ES-I3 (cell line): ENCODE data around the gene MPP7.

Experiments
- H3K36me3 ChIP-seq: 2 replicates; pipeline ENCODE4 v1.6.1; 2013; ENCODE audit warnings: mild to moderate bottlenecking, low read length, control low read depth, moderate library complexity; ENCODE audit not compliant: insufficient read depth
- H3K4me1 ChIP-seq: 2 replicates; pipeline ENCODE4 v1.6.1; 2013; ENCODE audit warnings: mild to moderate bottlenecking, control low read depth, low read length; ENCODE audit not compliant: insufficient read depth
- H3K9ac ChIP-seq: 2 replicates; pipeline ENCODE4 v1.6.1; 2013; ENCODE audit warnings: low read depth, mild to moderate bottlenecking, low read length, moderate library complexity
- H3K9me3 ChIP-seq: 2 replicates; pipeline ENCODE4 v1.6.1; 2013; ENCODE audit warnings: mild to moderate bottlenecking, low read length, moderate library complexity; ENCODE audit not compliant: control insufficient read depth, insufficient read depth

The MPP7 gene

DNA sequence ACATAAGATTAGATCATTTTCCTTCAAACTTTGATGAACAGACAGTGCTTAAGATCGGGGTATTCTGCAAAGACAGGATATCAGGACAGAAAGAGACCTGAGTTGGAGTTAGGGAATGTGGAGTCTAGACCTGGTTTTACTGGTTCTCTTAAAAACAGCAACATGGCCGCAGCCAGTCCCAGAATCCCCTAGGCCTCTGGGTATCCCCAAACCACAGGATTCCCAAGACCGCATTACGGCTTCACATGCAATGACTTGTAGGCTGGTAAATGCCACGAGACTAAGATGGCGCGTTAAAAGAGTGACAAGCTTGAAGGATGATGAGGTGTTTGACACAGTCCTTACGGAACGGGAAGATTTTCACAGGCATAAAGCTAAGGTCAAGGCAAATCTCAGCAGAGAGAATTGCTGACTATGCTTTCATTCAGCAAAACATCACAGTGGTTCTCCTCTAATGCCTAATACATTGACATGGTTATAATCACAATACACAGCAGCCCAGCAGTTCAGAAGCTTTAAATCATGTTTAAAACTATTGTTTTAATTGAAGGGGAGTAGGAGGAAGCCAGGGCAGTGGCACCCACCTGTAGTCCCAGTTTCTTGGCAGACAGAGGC, 32.9 kb downstream of the MPP7 start:
- Histone ChIP-seq H3K9ac (no peak overlapping the region), H3K9me3 (no peaks in the 10 kb centered on the region), H3K36me3 (no peaks in the 10 kb centered on the region), H3K4me1 (no peaks in the 10 kb centered on the region)

DNA sequence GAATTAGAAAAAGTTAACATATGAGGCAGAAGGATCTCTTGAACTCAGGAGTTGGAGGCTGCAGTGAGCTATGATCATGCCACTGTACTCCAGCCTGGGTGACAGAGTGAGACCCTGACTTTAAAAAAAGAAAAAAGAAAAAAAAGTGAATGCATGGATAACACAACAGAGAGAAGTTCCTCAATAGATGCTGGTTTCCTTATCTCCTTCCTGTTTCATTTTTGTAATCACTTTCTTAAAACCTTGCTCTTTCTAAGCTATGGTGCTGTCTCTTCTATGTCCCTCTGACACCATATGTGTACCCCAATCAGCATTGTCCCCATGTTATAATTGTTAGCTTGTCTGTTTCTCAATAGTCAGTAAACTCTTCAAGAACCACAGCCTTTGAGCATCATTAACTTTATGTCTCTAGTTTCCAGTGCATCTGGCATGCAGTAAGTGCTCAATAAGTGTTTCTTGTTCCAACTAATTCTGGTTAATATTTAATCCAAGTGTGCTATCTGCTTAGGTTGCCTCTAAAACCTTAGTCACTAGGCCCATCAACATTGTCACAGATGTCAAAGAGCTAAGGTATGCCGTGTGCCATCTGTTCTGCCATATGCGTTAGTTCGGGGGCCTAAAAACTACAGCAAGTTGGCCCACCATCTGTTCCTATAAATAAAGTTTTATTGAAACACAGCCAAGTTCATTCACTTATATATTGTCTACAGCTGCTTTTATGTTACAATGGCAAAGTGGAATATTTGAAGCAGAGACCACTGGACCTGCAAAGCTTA, 36.2 kb downstream of the MPP7 start:
- H3K9me3 ChIP-seq = no peaks in the 10 kb centered on the region
- no peaks in the 10 kb centered on the region; the same call in 1 of the 2 replicates for H3K4me1 ChIP-seq
- H3K9ac ChIP-seq = no peak overlapping the region
- no peaks in the 10 kb centered on the region for H3K36me3 ChIP-seq

DNA sequence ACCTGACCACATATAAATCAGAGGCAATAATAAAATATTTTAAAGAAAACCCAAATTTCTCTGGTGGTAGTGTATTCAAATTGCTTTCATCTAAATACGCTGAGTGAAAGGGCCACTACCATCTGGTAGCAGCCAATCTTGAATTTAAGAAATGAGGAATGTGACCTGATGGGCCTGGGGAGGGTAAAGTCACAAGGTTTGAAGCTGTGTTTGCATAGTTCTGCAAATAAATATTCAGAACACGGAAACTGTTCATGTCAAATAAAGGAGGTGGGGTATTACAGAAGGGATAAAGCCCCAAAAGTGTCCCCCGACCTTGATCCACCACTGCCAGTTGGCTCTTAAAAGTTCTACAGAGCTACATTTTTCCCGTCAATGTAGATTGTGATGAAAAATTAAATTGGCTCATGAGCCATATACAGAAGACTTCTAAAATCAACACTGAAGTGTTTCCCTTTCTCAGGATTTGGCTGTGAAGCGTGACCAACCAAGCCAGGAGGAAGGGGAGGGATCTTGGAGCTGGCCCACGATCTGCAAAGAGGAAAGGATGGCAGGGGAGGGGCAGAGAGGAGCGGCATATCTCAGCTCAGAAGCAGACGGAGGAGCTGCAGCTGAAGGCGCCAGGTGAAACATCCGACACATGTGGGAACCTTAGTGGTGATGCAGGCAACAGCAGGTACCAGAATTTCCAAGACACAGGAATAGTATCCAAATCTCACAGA, 39.6 kb downstream of the MPP7 start:
- no peaks in the 10 kb centered on the region for H3K9me3 ChIP-seq
- H3K36me3 ChIP-seq = no peaks in the 10 kb centered on the region
- H3K9ac ChIP-seq = no peak overlapping the region
- no peaks in the 10 kb centered on the region; the same call in 1 of the 2 replicates for H3K4me1 ChIP-seq

DNA sequence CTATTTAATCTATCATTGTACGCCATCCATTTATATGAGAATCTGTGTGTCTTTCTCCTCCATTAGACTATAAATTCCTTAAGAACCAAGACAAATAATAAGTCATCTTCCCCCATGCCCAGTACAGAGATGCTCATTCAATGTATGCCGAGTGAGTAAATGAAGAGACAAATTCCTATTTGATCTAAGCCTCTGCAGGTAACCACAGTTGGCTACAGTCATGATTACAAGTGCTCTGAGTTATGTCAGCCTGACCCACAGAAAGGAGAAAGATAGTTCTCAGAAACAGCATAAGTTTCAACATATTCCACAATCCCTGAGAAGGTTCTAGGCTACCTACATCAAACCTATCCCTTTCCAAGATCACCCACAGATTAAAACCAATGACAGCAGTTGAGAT, 46.1 kb downstream of the MPP7 start:
- no peaks in the 10 kb centered on the region for H3K36me3 ChIP-seq
- H3K9me3 ChIP-seq = no peaks in the 10 kb centered on the region
- no peak overlapping the region for H3K9ac ChIP-seq
- no peaks in the 10 kb centered on the region for H3K4me1 ChIP-seq

DNA sequence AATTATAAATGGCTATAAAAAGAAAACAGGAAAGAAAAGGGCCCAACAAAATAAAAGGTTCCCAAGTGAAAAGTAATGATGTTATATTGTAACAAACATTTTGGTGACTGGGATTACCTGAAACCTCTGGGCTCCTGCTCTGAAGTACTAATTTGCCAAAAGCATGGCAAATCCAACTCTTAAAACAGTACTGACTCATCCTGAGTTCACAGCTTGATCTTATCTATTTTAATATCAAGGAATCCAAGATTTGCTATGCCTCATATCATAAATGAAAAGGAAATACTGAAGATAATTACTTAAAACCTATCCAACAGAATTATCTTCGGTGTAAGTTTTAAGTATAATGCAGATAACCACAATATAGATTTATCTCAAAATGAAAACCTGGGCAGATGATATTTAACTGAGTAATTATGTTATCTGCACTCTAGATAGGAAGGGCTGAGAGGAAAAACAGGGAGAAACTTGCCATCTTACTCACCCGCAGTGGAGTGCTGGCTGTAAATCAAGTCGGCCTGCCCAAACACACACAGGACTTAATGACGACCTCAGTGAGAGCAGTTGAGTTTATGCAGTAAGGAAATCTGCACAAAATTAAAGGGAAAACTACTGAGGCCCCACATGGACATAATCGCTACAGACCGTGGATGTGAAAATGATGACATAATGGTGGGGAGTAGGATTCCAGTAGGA, 48.4 kb downstream of the MPP7 start:
- Histone ChIP-seq H3K36me3 (no peaks in the 10 kb centered on the region), H3K9ac (no peak overlapping the region), H3K9me3 (no peaks in the 10 kb centered on the region), H3K4me1 (no peaks in the 10 kb centered on the region)

DNA sequence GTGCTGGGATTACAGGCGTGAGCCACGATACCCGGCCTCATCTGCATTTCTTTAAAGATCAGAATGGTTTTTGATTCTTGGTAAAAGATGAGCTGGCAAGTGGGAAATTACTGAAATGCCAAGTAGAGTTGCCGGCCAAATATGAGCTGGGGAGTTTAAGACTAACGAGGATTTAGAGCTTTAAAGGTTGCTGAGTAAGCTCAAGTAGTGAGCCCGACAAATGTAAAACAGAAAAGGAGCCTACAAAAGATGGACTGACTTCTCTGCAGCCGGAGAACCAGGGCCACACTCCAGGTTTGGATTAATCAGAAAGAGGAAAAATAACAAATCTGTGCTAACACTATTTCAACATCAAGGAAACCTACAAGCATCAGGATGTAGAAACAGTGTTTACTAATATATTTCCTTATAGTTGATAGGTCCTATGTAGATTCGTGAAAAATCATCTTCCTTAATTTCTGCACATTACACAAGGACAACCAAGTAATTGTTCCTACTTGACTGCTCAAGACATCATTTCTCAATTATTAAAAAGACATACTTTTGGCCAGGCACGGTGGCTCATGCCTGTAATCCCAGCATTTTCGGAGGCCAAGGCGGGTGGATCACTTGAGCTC, 49.6 kb downstream of the MPP7 start:
- Histone ChIP-seq H3K4me1 (peaks cover 3% of the 10 kb centered on the region; the same call in 1 of the 2 replicates), H3K9me3 (no peaks in the 10 kb centered on the region), H3K36me3 (no peaks in the 10 kb centered on the region), H3K9ac (no peak overlapping the region)
